OCI-M1 (cell line): Measurements from ENCODE around the gene PLCG1.

Source experiments
- DNase-seq: peaks from one replicate; lab custom pipeline; 2025; lab: John Stamatoyannopoulos, UW

The PLCG1 gene

GRCh38 chr20:41179961-41180360 lies 42.6 kb downstream of the PLCG1 start:
- no peak for DNase-seq

GRCh38 chr20:41180599-41181333 lies 43.4 kb downstream of the PLCG1 start:
- DNase-seq = no peak

- DNase-seq = no peak
Measured at GRCh38 chr20:41181567-41181966, 44.2 kb downstream of the PLCG1 start.

DNA sequence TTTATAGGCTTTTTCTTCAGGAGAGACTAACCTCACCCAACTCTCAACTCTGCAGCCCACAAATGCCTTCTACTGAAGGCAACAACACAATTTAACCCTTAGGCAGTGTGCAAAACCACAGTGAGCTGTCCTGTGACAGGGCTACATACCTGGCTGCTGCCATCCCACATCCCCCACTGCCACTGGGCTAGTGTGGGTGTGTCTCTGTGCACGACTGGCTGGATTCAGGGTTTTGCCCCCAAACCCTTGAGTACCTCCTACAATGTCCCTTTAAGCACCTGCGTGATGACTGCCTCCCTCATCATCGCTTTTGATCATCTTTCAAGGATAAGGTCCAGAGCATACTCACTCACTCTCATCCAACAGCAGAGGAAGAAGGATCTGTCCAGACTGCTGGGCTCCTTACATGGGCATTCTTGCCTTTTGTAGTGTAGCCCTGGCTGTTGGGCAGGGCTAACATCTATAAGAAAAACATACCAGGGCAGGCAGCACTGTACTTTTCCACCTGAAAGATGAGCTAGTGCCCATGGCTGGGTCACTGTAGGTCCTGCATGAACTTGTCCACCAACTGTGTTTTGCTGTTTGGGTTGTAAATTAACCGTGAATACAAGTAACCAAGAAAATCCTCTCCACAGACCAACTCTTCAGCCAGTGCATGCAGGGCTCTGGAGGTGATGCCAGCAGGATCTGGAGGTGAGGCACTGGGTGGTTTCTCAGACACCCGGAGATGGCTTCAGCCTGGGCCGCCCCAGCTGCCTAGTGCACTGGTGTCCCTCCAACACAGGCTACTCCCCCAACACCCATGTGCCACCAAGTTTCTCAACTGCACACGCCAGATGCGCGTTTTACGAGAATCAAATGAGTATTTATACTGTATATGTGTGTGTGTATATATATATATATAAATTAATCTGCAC lies 45.2 kb downstream of the PLCG1 start:
- no peak for DNase-seq

DNA sequence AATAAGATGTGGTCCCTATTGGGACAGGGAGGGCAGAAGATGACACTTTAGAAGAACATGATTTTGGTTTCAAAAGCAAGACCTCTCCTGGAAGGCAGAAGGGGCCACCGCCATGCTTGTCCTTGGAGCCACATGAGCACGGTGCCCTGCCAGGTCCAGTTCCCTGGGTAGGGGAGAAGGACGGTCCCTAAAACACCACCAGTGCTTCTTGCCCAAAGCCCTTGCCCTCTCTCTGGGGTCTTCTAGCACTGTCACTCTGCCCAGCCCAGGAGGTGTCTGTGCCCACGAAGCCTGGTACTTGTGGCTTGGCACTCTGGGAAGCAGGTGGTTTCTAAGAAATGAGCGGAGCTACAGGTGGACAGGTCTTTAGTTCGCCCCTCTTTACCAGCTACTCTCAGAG lies 46.0 kb downstream of the PLCG1 start:
- no peak for DNase-seq

DNA sequence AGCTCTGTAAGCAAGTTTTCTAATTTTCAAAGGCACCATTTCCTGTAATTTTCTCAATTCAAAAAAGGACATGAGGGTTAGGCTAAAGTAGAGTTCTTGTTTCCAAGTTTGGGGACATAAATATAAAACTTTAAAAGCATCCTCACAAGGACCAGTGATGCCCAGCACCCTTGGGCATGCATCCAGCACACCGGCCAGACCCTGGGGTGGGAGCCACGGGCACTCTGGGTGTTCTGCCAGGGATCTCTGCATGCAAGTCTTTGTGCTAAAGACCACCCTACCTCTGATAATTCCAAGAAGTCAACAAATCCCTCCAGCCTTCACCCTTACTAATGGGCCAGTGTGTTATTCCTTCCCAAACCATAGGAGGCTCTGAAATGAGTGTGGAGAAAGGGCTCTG lies 46.5 kb downstream of the PLCG1 start:
- DNase-seq = no peak

GRCh38 chr20:41185013-41185757 lies 47.8 kb downstream of the PLCG1 start:
- no peak for DNase-seq

GRCh38 chr20:41187668-41188067 lies 50.3 kb downstream of the PLCG1 start:
- DNase-seq = no peak

DNA sequence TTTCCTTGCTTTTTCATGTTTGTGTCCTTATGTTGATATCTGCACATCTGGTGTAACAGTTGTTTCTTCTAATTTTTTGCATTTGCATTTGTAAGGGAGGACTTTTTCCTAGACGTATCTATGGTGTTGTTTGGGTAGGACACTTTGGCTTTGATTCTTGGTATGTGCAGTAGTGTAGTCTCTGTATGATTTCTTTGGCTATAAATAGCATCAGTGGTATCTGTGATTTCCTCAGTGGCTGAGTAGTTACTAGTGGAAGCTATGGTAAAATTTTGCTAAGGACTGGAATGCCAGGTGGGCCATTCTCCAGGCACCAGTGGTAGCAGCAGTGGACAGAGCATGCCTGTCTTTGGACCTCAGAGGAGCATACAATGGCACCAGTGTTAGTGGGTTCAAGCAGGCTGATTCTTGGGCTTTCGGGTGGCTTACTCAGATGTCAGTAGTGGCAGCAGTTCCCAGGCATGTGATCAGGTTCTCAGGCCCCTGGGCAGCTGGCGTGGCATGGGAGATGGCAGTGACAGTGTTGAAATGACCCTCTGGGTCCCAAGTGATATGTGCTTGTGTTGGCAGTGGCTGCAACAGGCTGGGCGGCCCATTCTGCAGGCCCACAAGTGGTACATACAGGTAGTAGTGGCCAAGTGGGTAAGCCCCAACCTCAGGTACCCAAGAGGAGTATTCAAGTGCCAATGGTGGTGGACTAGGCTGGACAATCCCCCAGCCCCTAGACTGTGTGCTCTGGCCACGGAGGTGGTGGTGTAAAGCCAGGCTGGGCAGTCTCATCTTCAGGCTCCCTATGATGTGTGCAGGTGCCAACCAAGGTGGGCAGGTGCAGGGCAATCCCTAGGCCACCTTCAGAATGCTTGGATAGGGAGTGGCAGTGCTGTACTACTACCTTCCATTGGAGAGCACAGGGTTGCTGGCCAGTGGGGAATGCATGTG lies 54.5 kb downstream of the PLCG1 start:
- DNase-seq = no peak

- DNase-seq = no peak
Measured at GRCh38 chr20:41192575-41192974, 55.2 kb downstream of the PLCG1 start.

DNA sequence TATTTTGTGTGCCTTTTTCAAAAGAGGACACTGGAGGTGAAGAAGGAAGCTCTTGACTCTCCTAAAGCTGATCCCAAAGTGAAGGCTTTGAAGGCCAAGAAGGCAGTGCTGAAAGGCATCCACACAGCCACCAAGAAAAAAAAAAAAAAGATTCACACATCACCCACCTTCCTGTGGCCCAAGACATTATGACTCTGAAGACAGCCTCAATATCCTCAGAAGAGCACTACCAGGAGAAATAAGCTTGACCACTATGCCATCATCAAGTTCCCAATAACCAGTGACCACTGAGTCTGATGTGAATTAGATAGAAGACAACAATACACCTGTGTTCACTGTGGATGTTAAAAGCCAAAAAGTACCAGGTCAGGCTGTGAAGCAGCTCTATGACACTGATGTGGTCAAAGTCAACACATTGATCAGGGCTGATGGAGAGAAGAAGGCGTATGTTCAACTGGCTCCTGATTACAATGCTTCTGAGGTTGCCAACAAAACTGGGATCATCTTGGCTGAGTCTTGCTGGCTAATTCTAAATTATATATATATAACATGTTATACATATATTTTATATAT lies 59.4 kb downstream of the PLCG1 start:
- DNase-seq = no peak

DNA sequence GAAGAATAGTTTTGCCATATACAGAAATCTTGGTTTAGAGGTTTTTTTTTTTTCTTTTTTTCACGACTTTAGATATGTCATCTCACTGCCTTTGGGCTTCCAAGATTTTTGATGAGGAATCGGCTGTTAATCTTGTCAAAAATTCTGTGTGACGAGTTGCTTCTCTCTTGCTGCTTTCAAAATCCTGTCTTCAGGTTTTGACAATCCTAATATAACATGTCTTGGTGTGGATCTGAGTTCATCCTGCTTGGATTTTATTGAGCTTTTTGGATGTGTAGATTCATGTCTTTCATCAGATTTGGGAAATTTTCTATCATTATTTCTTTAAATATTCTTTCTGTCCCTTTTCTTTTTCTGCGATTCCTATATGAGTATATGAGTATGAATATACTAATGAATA lies 61.1 kb downstream of the PLCG1 start:
- DNase-seq = no peak

DNA sequence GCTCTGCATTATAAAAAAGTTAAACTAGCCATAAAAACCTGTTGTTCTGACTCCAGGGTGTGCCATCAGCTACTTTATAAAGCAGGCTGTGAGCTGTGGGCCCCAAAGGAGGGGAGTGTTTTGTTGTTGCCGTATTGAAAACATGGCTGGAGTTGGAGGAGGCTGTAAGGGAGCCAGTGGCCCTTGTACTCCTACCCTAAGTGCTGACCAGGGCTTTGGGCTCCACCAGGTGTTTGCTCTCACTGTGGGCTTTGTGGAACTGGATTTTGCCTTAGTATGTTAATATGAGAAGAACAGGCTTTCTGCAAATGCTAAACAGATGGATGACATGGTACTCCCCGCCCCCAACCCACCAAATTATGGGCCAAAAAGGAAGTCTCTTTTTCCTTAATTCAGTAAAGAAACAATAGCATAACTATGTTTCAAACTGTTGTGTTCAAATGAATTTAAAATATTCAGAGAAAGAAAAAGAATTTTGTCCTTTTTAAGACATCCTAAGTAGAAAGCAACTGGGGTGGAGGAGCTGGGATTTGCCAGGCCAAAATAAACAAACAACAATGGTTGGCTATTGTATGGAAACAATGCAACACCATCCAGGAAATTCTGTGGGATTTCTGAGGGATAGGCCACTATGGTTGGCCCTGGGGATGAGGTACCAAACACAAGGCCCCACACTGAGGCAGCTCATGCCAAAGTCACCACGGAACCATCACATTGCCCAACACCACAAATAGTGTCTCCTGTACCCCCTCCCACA lies 63.3 kb downstream of the PLCG1 start:
- no peak for DNase-seq

GRCh38 chr20:41201760-41202159 lies 64.4 kb downstream of the PLCG1 start:
- DNase-seq = no peak

DNA sequence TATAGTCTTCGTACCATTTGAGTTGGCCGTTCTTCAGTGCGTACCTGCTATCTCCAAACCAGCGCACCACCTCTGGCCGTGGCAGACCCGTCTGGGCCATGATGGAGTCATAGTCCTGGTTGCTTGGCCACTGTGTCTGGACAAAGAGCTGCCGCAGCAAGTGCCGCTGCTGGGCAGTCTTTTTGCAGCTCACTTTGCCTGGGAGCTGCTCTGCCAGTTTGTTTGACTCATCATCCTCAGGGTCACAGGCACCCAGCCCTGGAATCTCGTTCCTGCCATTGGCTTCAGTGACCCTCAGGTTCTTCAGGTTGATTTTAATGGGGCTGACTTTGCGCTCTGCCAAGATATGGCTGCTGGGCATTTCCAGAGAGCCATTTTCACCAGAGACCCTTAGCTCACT lies 65.1 kb downstream of the PLCG1 start:
- DNase-seq = no peak

- DNase-seq = no peak
Measured at GRCh38 chr20:41203660-41204059, 66.3 kb downstream of the PLCG1 start.

DNA sequence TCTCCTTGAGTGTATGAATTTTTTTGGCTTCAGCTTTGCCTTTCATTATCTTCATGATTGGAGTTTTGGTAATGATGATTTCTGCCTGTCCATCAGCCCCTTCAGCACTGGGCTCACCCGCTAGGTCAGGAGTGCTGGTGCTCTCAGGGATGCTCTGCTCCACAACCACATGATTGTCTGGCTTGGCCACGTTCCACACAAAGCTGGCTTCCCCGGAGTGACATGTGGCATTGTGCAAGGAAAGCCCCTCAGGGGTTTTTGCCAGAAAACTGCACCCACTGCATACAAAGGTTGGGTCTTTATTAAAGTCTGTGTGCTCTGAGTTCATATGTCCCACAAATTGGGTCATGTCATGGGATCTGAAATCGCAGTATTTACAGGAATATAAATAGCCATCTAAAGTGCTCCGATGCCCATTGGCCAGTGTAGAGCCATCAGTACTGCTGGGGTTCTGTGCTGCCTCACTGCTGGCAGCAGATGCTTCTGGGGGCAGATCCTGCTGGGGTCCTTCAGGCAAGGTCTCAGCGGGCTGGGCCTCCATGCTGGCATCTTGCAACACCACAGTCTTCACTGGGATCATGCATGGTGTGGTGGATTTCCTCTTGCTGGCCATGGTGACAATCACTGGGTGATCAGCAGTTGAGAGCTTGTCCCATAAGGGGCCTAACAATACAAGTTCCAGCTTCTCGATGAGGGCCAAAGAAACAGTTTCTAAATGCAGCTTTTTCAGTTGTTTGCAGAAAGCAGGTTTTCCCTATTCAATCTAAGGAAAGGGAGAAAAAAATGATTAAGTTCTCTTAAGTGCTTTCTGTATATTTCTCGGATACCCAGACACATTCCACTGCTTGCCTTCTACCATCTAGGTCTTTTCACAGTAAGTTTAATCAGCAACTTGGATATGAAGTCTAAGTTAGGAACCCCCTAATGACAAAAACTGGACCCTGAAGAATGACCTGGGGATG lies 67.2 kb downstream of the PLCG1 start:
- DNase-seq = no peak

GRCh38 chr20:41205313-41205712 lies 68.0 kb downstream of the PLCG1 start:
- no peak for DNase-seq

DNA sequence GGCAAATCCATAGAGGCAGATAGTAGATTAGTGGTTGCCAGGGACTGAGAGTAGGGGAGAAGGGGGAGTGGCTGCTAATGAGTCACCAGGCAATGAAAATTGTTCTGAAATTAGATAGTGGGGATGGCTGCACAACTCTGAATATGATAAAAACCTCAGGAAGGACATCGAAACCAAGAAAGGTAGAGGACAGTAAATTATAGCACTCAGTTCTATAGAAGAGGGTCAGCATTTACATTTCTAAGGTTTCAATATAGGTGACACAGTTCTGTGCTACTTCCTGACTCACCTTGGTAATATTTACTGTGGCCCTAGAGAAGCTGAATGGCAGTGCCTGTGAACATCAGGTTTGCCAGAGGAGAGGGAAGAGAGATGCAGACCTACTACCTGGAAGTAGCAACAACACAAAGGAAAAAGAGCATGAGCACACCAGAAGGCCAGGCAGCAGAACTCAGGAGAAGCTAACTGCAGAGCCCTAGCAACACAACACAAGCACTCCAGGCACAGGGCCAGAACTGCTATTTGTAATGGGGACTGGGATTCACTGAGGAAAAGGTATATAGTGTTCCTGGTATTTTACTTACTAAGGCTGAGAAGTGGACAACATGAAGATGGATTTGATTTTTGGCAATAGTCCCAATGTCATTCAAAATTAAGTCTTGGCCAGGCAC lies 75.9 kb downstream of the PLCG1 start:
- peak; percentile 8 for DNase-seq
